Thyroid gland (tissue), 4 donors: ENCODE measurements around the gene CABLES2.

Experiments
- CTCF ChIP-seq, 6 experiments: fragments of 200-600 bp in 3 of 6; fragments of 450-650 bp in 3 of 6; sonication (generic) in 3 of 6; IDR thresholded peaks; one replicate each; pipeline ENCODE4 v1.5.1; 2016 to 2019; ENCODE audit warnings: antibody characterized with exemption in 6 of 6, mild to moderate bottlenecking in 2 of 6, inconsistent platforms in 1 of 6, moderate library complexity in 1 of 6
- POLR2A ChIP-seq, 2 donors: fragments of 450-650 bp; IDR thresholded peaks; one replicate each; pipeline ENCODE4 v1.6.1; 2017; ENCODE audit warnings: antibody characterized with exemption in 2 of 2, mild to moderate bottlenecking in 2 of 2, moderate library complexity in 1 of 2

- TF ChIP-seq POLR2A (IDR thresholded peaks at IDR 0.05) (no peak), CTCF (IDR thresholded peaks at IDR 0.05) (no peak)
Measured at GRCh38 chr20:62339647-62340062, 67.4 kb downstream of the CABLES2 start.
